Measurements from ENCODE around the gene PDCD1LG2.

GRCh38 chr9:5549658-5550650 is 39.6 kb downstream of the PDCD1LG2 start:
- TF ChIP-seq CTCF (IDR thresholded peaks at IDR 0.05) (no peak), REST (IDR thresholded peaks at IDR 0.05; ENCODE audit: insufficient read depth in 1 of 2, low read depth in 2 of 2, low read length in 1 of 2) (no peak), POLR2AphosphoS5 (IDR thresholded peaks at IDR 0.05; ENCODE audit: low read depth, low read length) (no peak), SIN3A (IDR thresholded peaks at IDR 0.05; ENCODE audit: borderline replicate concordance, insufficient read depth, low read depth, low read length) (no peak), TCF7L2 (IDR thresholded peaks at IDR 0.05; ENCODE audit: low read depth, low read length) (no peak)

Measured in Panc1 (cell line).